ENCODE data around the gene NOC2L. TPM values are rescaled to one million over a fixed set of nuclear protein-coding genes. Genes with fewer than 3 reads are reported as not detected.

The NOC2L gene
- total RNA-seq, 1 donor from 2014 or later: 40.8 TPM

GRCh38 chr1:925561-926421, 33.3 kb downstream of the NOC2L start:
- intact Hi-C loops (cut with micrococcal nuclease): no loop called here
- no peak for DNase-seq
- no peak for TF ChIP-seq CTCF (IDR thresholded peaks at IDR 0.05; ENCODE audit: borderline replicate concordance)

GRCh38 chr1:924656-925560, 34.1 kb downstream of the NOC2L start:
- peaks cover 98% of the 10 kb centered on the region for H3K27me3 ChIP-seq (ENCODE audit: low read depth)
- DNase-seq: no peak

More at GRCh38 chr1:925561-926421, 33.3 kb downstream of the NOC2L start:
- H3K36me3 ChIP-seq: no peaks in the 10 kb centered on the region
- no peak overlapping the region for H3K27ac ChIP-seq (replicated peaks)
- H3K27me3 ChIP-seq (ENCODE audit: low read depth): peaks cover 98% of the 10 kb centered on the region
- peaks cover 39% of the 10 kb centered on the region for H3K4me1 ChIP-seq
- H3K4me3 ChIP-seq: peak overlapping the region; percentile 67
- H3K9me3 ChIP-seq (replicated peaks): no peaks in the 10 kb centered on the region

GRCh38 chr1:923991-924655, 34.9 kb downstream of the NOC2L start:
- Histone ChIP-seq H3K4me3 (peak overlapping the region; percentile 67), H3K4me1 (peaks cover 49% of the 10 kb centered on the region), H3K27me3 (ENCODE audit: low read depth) (peaks cover 98% of the 10 kb centered on the region), H3K9me3 (replicated peaks) (no peaks in the 10 kb centered on the region), H3K27ac (replicated peaks) (no peak overlapping the region), H3K36me3 (no peaks in the 10 kb centered on the region)
- intact Hi-C loops (cut with micrococcal nuclease): no loop called here
- no peak for TF ChIP-seq CTCF (IDR thresholded peaks at IDR 0.05; ENCODE audit: borderline replicate concordance)
- no peak for DNase-seq

More at GRCh38 chr1:924656-925560, 34.1 kb downstream of the NOC2L start:
- Histone ChIP-seq H3K4me1 (peaks cover 48% of the 10 kb centered on the region), H3K9me3 (replicated peaks) (no peaks in the 10 kb centered on the region), H3K4me3 (peak overlapping the region; percentile 67), H3K36me3 (no peaks in the 10 kb centered on the region), H3K27ac (replicated peaks) (no peak overlapping the region)
- intact Hi-C loops (cut with micrococcal nuclease): no loop called here
- TF ChIP-seq CTCF (IDR thresholded peaks at IDR 0.05; ENCODE audit: borderline replicate concordance): no peak

GRCh38 chr1:923131-923990, 35.7 kb downstream of the NOC2L start, which contains the start of gene SAMD11:
Gene SAMD11, plus strand, starts transcription at chr1:923923. Its CDS starts 509 bp downstream, at chr1:924432.
- peaks cover 98% of the 10 kb centered on the region for H3K27me3 ChIP-seq (ENCODE audit: low read depth)

More at GRCh38 chr1:923131-923990, 35.7 kb downstream of the NOC2L start, which contains the start of gene SAMD11:
- Histone ChIP-seq H3K9me3 (replicated peaks) (no peaks in the 10 kb centered on the region), H3K27ac (replicated peaks) (no peak within 1 kb of the TSS), H3K4me3 (peak within 1 kb of the TSS; percentile 67), H3K4me1 (peaks cover 49% of the 10 kb centered on the region), H3K36me3 (no peaks in the 10 kb centered on the region)
- intact Hi-C loops (cut with micrococcal nuclease): no loop called here
- no peak for TF ChIP-seq CTCF (IDR thresholded peaks at IDR 0.05; ENCODE audit: borderline replicate concordance)
- peak; percentile 92 for DNase-seq
